Choroid plexus epithelial cell (primary cell): ENCODE results near the gene TNFRSF4.
A peak's percentile ranks its signal among the peaks of the same experiment; 100 is the strongest.

ENCODE experiments used
- DNase-seq: peaks from one replicate; pipeline ENCODE4 v3.0.0-alpha.2; 2010; ENCODE audit warnings: low read depth
- H3K4me3 ChIP-seq: 2 replicates; pipeline ENCODE4 v1.5.1; 2011; ENCODE audit warnings: low read depth, mild to moderate bottlenecking, control low read depth, low read length, moderate library complexity
- TF ChIP-seq, protein P1 (sequence below): conservative IDR thresholded peaks from 2 replicates; pipeline ENCODE4 v1.5.1; 2011; ENCODE audit warnings: low read depth, mild to moderate bottlenecking, control low read depth, inconsistent platforms, low read length, moderate library complexity

Gene TNFRSF4

DNA sequence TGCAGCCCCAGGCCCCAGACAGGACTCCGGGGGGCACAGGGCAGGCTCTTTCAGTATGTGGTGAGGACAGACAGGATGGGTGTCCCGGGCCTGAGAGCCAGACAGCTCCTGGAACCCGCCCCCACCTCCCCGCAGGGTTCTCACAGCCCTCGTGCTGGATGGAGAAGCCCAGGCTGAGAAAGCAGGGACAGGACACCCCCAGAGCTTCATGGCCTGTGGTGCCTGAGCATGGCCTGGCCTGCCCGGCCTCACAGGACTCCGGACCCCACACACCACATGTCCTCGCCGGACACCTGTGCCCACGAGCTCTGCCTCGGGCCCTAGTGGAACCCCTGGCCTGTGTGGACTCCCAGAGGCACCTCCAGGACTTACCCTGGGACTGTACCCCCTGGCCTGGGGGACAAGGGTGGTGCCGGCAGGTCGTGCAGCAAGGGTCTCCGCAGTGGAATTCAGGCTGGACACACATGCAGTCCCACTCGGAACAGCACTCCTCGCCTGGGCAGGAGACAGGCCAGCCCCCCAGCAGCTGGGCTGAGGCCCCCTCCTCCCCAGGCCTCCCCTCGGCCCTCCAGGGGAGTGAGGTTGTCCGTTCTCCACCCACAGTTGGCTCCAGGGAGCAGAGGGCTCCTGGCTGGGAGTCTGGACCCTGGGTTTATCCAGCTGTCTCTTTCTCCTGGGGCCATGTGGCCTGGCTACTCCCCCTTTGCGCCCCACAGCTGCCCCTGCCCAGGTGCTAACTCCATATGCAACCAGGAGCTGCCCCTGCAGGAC is 8.8 kb downstream of the TNFRSF4 start:
- DNase-seq, result no peak
- TF ChIP-seq, protein P1, sequence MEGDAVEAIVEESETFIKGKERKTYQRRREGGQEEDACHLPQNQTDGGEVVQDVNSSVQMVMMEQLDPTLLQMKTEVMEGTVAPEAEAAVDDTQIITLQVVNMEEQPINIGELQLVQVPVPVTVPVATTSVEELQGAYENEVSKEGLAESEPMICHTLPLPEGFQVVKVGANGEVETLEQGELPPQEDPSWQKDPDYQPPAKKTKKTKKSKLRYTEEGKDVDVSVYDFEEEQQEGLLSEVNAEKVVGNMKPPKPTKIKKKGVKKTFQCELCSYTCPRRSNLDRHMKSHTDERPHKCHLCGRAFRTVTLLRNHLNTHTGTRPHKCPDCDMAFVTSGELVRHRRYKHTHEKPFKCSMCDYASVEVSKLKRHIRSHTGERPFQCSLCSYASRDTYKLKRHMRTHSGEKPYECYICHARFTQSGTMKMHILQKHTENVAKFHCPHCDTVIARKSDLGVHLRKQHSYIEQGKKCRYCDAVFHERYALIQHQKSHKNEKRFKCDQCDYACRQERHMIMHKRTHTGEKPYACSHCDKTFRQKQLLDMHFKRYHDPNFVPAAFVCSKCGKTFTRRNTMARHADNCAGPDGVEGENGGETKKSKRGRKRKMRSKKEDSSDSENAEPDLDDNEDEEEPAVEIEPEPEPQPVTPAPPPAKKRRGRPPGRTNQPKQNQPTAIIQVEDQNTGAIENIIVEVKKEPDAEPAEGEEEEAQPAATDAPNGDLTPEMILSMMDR, result no peak
- no peak overlapping the region for H3K4me3 ChIP-seq

DNA sequence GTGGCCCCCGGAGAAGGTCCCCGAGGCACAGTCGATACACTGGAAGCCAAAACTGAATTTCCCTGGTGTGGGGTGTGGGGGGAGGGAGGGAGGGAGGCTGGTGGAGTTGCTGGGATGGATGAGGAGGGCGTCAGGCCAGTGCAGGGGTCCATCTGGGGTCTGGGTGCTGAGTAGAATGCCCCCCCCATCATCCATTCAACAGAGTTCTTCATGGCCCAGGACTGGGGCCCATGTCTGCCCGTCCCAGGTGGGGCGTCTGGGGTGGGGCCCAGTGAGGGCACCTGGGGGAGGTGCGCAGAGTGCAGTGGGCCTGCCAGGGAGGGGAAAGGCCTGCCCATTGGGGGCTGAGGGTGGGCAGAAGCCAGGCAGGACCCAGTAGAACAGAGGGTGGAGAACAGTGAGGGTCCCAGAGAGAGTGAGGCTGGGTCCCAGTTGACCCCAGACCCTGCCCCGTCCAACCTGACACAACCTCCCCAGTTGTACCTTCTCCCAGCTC is 9.5 kb downstream of the TNFRSF4 start:
- H3K4me3 ChIP-seq, result no peak overlapping the region
- TF ChIP-seq, protein P1, result no peak
- DNase-seq, result no peak

DNA sequence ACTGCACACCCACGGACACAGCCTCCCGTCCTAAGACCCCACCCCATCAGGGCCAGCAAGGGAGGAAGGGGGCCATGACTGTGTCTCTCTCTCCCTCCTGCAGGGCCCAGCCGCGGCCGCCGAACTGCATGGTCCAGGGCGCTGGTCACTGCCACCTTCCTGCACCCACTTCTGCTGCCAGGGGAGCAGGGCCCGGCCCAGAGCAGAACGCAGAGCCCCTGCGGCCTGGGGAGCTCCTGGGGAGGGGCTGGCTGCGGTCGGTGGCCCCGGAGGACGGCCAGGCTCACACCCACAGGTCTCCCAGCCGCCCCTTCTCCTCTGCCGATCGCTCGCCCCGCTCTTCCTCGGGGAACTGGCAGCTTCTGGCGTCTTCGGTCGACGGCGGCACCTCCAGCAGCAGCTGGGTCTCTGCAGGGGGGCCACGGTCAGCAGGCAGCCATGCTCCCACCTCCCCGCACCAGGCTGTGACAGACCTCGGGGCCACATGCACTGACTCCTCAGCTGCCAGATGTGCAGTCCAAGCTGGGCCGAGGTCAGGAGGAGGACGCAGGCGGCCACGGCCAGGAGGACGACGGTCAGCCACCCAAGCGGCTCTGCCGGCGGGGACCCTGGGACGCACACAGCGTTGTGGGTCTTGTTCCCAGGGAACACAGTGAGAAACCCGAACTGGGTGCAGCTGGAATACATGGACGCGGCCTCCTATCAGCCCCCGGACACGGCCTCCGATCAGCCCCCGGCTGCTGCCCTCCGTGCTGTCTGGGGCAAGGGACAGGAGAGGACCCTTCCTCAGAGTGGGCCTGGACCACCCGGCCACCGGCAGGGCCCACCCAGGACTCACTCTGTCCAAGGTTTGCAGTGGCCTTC is 10.2 kb downstream of the TNFRSF4 start:
- no peak overlapping the region for H3K4me3 ChIP-seq
- DNase-seq, result no peak
- TF ChIP-seq, protein P1, result no peak

DNA sequence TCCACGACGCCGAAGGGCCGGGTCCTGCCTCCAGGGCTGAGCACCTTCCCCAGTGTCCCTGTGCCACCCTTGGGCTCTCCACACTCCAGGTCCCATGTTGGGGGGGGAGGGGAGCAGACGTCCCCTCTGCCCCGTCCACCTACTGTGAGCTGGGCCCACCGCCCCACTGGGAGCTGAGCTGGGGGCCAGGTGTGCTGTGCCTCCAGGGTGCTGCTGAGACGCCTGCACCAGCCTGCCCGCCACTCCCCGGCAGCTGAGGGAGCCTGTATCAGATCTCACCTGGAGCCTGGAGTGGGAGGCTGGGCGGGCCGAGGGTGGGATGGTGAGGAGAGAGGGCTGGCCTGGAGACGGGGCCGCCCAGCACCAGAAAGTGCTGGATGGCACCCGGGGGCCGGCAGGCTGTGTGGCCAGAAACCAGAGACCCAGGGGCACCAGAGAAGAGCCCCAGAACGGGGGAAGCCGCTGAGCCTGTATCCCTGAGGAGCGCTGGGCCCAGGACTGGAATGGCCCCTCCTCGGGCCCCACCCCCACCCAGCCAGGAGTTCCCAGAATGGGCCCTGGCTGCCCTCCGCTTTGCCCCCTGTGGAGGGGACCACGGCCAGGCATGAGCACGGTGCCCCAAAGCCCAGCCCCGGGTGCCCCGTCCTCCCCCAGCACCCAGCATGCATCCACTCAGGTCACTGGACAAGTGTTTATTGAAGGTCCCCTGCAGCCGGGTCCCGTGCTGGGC is 11.0 kb downstream of the TNFRSF4 start:
- no peak for DNase-seq
- H3K4me3 ChIP-seq, result no peak overlapping the region
- TF ChIP-seq, protein P1, result no peak

DNA sequence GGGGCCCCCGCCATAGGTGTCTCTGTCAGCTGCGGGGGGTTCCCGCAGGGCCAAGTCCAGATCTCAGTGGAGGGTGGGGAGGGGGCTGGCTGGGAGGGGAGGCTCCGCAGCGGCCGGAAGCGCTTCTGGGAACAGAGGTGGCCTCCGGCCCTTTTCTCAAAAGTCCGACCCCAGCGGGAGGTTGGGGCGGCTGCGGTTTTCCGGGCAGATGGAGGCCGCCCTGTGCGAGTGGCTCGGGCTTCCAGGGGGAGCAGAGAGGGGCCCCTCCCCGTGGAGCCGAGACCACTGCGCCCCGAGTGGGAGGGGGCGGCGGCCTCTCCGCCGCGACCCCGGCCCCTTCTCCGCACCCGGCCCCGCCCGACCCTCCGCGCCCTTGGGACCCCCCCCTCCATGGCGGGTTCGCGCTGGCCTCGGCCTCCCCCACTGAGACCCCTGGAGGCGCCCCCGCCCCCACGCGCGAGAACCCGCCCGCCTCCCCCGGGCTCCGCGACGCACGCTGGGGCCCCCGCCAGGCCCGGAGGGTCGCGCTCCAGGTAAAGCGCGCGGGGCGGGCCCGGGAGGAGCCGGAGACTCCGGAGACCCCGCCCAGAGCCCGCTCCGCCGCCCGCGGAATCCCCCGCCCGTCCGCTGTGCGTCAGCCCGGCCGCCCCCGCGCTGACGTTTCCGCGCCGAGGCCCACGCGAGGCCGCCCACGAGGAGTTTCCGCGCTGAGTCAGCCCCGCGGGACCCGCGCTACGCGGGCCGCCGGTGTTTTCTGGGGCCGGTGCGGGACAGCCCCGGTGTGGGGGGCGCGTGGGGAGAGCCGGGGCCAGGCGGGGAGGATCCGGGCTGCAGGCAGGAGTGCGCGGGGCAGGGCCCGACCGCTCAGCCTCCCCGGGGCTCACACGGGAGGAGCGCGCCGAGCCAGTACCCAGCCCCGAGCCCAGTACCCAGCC is 12.8 kb downstream of the TNFRSF4 start:
- peak; percentile 65 for DNase-seq
- TF ChIP-seq, protein P1, result no peak
- H3K4me3 ChIP-seq, result peak overlapping the region; percentile 26
